HepG2 (cell line): Measurements from ENCODE around the gene CNN3. TPM values are rescaled to one million over a fixed set of nuclear protein-coding genes. Genes with fewer than 3 reads are reported as not detected.
A peak's percentile ranks its signal among the peaks of the same experiment; 100 is the strongest.

ENCODE experiments used
- AHDC1 ChIP-seq: sonication (generic); formaldehyde crosslinking; IDR thresholded peaks from 2 replicates; pipeline ENCODE4 v1.5.1; 2020; ENCODE audit warnings: mild to moderate bottlenecking, missing genetic modification reagents, borderline replicate concordance
- ARID5B ChIP-seq: IDR thresholded peaks from 2 replicates; pipeline ENCODE4 v1.4.0; 2020; ENCODE audit warnings: mild to moderate bottlenecking, missing genetic modification reagents
- BCLAF1 ChIP-seq: fragments of 450-650 bp; IDR thresholded peaks from 2 replicates; pipeline ENCODE4 v1.6.1; 2017; ENCODE audit warnings: mild to moderate bottlenecking
- CERS6 ChIP-seq: sonication (generic); formaldehyde crosslinking; IDR thresholded peaks from 2 replicates; pipeline ENCODE4 v1.5.0; 2020; ENCODE audit warnings: missing genetic modification reagents
- ELF4 ChIP-seq: sonication (generic); formaldehyde crosslinking; IDR thresholded peaks from 2 replicates; pipeline ENCODE4 v1.5.0; 2020; ENCODE audit warnings: missing genetic modification reagents, mild to moderate bottlenecking, moderate library complexity, borderline replicate concordance
- ETV6 ChIP-seq: sonication (generic); formaldehyde crosslinking; conservative IDR thresholded peaks from 2 replicates; pipeline ENCODE4 v1.4.0; 2020; ENCODE audit warnings: missing genetic modification reagents
- GTF3A ChIP-seq: sonication (generic); formaldehyde crosslinking; conservative IDR thresholded peaks from 2 replicates; pipeline ENCODE4 v1.4.0; 2020; ENCODE audit warnings: mild to moderate bottlenecking, missing genetic modification reagents
- MAFF ChIP-seq: IDR thresholded peaks from 2 replicates; pipeline ENCODE4 v1.6.1; 2011; ENCODE audit warnings: low read depth, low read length, improper control_type of control experiment
- NCOA2 ChIP-seq: sonication (generic); formaldehyde crosslinking; IDR thresholded peaks from 2 replicates; pipeline ENCODE4 v1.8.0; 2022; ENCODE audit warnings: inconsistent platforms
- NR0B2 ChIP-seq: sonication (generic); formaldehyde crosslinking; IDR thresholded peaks from 2 replicates; pipeline ENCODE4 v1.4.0; 2020; ENCODE audit warnings: mild to moderate bottlenecking, missing genetic modification reagents
- SOX13 ChIP-seq, 3 experiments: fragments of 450-650 bp in 1 of 3; sonication (generic) in 1 of 3; formaldehyde crosslinking in 1 of 3; IDR thresholded peaks in 2 of 3; conservative IDR thresholded peaks in 1 of 3; 2 replicates each; pipeline versions ENCODE4 v1.5.0 to v1.6.1; 2016 to 2020; ENCODE audit warnings: antibody characterized with exemption in 1 of 3, mild to moderate bottlenecking in 1 of 3, missing compliant biosample characterization in 1 of 3, missing genetic modification reagents in 1 of 3, moderate library complexity in 1 of 3
- TBX2 ChIP-seq: sonication (generic); formaldehyde crosslinking; IDR thresholded peaks from 2 replicates; pipeline ENCODE4 v1.5.0; 2020; ENCODE audit warnings: missing genetic modification reagents, mild to moderate bottlenecking, borderline replicate concordance
- ZNF234 ChIP-seq: sonication (generic); formaldehyde crosslinking; conservative IDR thresholded peaks from 2 replicates; pipeline ENCODE4 v1.5.1; 2020; ENCODE audit warnings: mild to moderate bottlenecking, missing genetic modification reagents
- polyA plus RNA-seq, 8 experiments: library from polyadenylated mRNA; depleted of rRNA in 3 of 8; stranded (reverse) in 7 of 8; unstranded in 1 of 8; fragments of >200 nt; fragmentation: Illumina TruSeq in 4 of 8; extraction: Trizol in 4 of 8; gene quantifications; 2 replicates each; pipeline versions ENCODE4 v1.2.1 to v1.2.3, GENCODE V29; 2011 to 2016; ENCODE audit warnings: low read depth in 4 of 8, missing spikeins in 1 of 8, mixed read lengths in 1 of 8; ENCODE audit not compliant: insufficient read depth in 1 of 8
- total RNA-seq, 5 experiments: library from RNA; depleted of rRNA; stranded (reverse); fragments of >200 nt; fragmentation: Illumina TruSeq; extraction: Trizol; gene quantifications; 2 replicates each; pipeline ENCODE4 v1.2.3, GENCODE V29; 2016; ENCODE audit warnings: low read depth in 1 of 5

The CNN3 gene
- total and polyA plus RNA-seq, 2 of the 13 experiments (the other 11 are each of a cell fraction or from before 2014, with no cell fraction given): 113 to 223 TPM

- TF ChIP-seq NR0B2 (CRISPR knock-in tag) (no peak), CERS6 (CRISPR knock-in tag) (no peak), ARID5B (CRISPR knock-in tag) (peak; percentile 73), ELF4 (CRISPR knock-in tag) (no peak), BCLAF1 (no peak), NCOA2 (CRISPR knock-in tag) (0 out of 2 replicates have a peak, but pooled peaks have one; percentile 15), SOX13 (IDR thresholded peaks at IDR 0.05) (no peak), SOX13 (CRISPR knock-in tag; conservative IDR thresholded peaks at IDR 0.05 in 1 of 2, IDR thresholded peaks at IDR 0.05 in 1 of 2) (peak in 1 of 2 experiments; percentile 33; a peak in 1 of 4 replicates), AHDC1 (CRISPR knock-in tag) (no peak), MAFF (0 out of 2 replicates have a peak, but pooled peaks have one; percentile 1), TBX2 (no peak; the same call in 1 of the 2 replicates), ZNF234 (no peak), GTF3A (CRISPR knock-in tag) (no peak), ETV6 (CRISPR knock-in tag) (no peak)
Observed at GRCh38 chr1:94958081-94958480, 31.2 kb upstream of the CNN3 start (continued).
